HG03025 (cell line): Measurements from ENCODE around the gene INO80C.
"Not testable (repeated sequence)": the region's sequence is repeated elsewhere in the genome, so short reads cannot be mapped to it uniquely, and the experiment has no call there.

Source experiments
- ATAC-seq: cut with Tn5 transposase; IDR thresholded peaks from one replicate; pipeline ENCODE4 v1.9.1; 2021; ENCODE audit warnings: mild to moderate bottlenecking, moderate library complexity; ENCODE audit not compliant: unreplicated experiment, low FRiP score

INO80C gene

DNA sequence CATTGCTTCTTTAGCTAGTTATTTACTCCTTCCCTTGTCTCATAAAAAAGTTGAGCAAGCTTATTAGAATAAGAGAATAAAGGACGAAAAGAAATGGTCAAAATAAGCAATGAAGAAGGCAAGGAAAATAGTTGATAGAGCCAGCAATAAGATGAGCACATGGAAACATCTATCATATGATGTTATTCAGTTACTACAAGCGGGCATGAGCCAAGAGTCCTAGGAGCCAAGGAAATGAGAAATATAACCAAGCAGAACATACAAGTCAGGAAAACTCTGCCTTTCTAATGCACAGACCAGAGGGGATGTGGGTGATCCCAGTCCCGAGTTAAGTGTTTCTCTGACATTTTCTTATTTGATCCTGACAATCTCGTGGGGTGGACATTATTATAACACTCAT lies 33.9 kb downstream of the INO80C start:
- no peak for ATAC-seq

DNA sequence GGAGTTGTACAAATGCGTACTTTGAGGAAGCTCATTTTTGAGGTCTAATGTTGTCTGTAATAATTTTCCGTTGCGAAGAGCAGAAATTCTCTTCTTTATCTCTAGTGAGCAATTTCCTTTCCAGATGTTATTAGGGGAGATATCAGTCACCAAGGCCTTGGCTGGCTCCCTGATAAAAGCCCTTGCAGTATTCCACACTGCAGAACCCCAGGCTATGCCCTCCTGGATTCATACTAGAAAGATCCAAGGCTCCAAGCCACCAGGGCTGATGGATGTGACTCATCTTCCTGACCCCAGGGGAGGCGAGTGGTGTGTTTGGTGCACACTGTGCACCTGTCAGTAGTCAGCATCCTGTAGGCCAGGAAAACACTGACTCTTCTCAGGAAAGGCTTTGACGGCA lies 34.7 kb downstream of the INO80C start:
- ATAC-seq: no peak

DNA sequence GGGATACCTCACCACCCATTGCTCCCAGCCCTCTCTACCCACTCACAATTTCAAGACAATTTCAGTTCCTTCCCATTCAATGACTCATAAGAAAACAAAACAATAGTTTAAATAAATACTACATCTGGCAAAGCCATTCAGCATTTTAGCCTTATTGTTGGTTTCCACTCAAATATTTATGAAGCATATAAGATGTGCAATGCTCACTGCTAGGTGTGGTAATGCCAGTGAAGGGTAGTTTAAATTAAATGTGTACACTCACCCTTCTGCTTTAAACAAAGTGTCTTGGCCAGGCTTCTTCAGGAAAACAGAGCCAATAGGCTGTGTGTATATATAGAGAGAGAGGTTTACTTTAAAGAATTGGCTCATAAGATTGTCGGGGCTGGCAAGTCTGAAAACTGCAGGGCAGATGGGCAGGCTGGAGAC lies 37.0 kb downstream of the INO80C start:
- ATAC-seq: no peak

DNA sequence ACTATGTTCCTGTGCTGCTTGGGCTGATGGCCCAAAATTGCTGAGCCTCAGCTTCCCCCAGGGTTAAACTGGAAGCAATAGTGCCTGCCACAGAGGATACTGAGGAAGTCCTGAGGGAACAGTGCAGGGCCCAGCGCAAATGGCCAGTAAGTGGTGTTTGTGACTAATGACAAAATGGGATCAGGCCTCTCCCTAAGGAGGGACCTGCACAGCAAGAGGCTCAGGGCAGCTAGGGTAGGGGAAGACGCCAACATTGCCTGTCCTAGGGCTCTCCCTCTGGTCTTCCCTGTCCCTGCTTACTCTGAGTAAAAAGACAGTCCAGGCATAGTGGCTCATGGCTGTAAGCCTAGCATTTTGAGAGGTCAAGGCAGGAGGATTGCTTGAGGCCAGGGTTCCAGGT lies 37.8 kb downstream of the INO80C start:
- ATAC-seq: no peak

DNA sequence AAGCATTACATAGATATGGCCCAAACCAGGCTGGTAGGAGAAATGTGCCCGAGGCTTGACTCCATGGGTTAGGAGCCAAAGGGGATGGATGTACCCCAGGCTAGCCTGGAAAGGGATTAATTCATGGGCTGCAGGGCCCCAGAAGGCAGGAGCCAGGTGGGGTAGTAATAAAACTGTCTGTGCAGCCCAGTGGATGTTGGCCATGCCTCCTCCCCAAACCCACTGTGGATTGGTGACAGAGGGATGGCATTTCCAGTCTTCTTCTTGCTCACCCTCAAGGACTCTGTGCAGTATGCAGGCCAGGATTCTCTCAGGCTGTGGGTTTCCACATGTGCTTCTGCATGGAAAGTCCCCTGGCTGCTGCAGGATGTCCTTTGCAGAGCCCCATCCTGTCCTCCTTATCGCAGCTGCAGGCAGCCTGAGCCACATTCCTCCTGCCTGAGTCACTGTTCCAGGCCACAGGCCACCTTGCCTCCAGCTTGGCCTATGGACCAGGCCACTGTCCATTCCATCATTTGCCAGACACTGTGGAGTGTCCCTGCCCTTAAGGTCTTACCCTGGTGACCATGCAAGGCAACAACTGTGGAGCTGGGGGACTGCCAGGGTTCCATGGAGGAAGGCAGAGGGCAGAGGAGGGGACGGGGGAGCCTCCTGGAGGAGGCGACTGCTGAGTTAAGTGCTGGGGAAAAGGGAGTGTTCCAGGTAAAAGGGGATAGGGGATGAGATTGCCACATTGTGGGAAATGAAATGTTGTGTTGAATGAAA lies 38.9 kb downstream of the INO80C start:
- no peak for ATAC-seq

DNA sequence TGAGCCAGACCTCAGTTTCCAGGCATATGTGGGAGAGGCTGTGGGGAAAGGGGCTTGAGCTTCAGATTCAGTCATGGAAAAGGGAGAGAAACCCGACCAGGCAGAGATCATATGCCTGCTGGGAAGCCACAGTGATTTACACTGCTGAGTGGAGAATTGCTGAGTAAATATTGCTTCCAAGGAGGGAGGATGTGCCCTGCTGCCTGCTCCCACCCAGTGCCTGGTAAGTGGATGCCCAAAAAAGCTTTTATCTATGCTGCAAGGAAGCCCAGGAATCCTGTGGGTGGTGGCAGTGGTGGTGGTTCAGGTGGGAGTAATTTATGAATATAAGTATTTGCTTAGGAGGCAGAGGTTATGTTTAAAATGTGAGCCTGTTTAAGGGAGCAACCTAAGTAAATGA lies 39.5 kb downstream of the INO80C start:
- no peak for ATAC-seq

DNA sequence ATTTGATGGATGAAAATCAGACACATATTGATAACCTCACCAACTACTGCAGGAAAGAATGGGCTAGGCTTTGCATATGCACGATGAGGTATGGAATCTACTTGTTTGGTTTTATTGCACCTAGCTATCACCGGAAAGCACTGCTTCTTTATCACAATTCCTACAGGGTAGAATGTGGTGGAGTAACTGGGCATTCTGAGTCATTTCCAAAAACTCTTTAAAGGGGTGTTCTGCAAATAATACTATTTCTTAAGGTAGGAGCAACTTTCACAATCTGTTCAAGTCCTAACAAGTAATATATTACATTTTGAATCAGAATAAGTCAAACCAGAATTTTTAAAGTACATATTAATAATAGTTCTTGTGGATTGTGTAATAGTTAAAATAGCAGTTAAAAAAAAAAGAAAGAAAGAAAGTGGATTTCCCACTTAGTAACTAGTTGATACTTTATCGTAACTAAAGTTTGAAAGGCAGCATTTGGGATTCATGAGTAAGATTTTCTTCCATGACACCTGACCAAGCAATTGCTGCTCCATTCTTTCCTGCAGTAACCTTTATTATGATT lies 40.5 kb downstream of the INO80C start:
- no peak for ATAC-seq

DNA sequence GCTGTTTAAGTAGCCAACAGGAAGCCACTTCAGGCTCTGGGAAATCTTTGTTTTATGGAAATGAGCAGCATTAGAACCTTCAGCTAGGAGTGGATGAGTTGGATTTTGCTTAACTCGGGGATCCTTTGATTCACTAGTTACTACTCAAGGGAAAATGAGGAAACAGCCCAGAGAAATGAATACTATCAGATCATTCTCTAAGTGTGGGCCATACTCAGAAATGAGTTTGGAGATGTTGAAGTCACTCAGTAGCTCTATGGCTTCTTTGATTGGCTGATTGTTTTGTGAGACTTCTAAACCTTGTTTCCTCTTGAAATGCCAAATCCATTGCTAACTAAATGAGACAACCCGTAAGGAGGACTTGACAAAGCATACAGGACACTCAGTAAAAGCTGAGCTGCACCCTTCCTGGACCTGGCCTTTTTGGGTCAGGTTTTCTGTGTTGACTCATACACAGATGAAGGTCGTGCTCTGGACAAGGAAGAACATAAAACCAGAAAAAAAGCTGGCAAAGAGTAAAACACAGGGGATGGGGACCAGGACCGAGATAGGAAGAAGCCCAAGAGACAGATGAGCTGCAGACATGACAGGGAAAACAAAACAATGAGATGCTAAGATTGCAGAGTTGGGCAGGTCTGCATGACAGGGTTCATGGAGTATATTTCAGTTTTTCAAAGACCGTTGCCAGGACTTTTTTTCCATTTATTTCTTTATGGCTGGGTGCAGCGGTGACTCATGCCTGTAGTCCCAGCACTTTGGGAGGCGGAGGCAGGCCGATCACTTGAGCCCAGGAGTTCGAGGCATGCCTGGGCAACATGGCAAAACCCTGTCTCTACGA lies 41.6 kb downstream of the INO80C start:
- no peak for ATAC-seq

DNA sequence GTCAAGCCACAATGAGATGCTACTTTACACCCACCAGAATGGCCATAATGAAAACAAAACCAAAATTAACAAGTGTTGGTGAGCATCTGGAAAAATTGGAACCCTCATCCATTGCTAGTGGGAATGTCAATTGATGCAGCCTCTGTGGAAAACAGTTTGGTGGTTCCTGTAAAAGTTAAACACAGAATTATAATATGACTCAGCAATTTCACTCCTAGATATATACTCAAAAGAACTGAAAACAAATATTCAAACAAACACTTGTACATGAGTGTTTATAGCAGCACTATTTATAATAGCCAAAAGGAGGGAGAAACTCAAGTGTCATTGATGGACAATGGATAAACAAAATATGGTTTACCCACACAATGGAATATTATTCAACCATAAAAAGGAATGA lies 43.0 kb downstream of the INO80C start:
- no peak for ATAC-seq

DNA sequence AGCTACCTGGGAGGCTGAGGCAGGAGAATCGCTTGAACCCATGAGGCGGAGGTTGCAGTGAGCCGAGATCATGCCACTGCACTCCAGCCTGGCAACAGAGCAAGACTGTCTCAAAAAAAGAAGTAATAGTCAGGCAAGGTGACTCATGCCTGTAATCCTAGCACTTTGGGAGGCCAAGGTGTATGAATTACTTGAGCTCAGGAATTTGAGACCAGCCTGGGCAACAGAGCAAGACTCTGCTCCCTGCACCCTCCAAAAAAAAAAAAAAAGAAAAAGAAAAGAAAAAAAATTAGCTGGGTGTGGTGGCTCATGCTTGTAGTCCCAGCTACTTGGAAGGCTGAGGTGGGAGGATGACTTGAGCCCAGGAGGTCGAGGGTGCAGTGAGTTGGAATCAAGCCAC lies 44.7 kb downstream of the INO80C start:
- ATAC-seq: not testable (repeated sequence)

DNA sequence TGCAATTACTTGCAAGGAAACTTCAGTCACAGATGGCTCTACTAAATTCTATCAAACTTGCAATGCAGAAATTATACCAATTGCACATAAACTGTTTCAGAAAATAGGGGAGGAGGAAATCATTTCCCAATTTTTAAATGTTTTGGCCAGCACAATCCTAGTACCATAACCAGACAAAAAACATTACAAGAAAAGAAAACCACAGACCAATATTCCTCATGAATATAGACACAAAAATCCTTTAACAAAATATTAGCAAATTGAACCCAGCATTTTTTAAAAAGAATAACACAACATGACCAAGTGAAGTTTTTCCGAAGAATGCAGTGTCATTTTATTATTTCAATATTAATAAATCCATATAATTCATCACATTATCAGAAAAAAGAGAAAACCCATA lies 45.8 kb downstream of the INO80C start:
- no peak for ATAC-seq

DNA sequence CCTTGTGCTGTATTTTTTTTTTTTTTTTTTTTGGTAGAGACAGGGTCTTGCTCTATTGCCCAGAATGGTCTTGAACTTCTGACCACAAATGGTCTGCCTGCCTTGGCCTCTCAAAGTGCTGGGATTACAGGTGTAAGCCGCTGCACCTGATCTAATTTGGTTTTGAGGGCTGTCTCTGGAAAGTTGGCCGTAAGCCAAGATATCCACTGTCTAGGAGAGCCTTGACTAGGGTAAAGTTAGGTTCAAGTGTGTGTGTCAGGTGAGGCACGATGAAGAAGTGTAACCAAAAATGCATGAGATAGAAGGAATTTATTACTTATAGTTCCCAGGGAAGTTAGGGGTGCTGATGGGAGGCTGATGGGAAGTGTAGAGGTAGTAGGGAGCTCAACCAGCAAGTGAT lies 46.7 kb downstream of the INO80C start:
- no peak for ATAC-seq

DNA sequence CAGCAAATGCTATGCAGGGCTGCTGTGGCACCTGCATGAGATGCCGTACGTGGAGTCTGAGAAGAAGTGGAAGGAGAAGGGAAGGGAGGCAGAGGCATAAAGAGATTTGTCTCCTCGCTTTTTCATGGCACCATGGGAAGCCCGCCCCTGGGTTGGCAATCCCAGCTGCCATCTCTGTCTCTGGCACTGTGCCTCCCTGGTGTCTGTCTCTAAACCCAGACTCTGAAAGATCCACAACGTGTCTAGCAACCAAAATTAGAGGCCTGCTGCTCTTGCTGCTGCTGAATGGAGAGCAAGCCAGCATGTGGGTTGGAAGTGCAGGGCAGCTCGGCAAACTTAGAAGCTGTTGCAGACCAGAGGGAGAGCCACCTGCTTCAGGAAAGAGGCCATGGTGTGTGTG lies 53.1 kb downstream of the INO80C start:
- ATAC-seq: no peak

DNA sequence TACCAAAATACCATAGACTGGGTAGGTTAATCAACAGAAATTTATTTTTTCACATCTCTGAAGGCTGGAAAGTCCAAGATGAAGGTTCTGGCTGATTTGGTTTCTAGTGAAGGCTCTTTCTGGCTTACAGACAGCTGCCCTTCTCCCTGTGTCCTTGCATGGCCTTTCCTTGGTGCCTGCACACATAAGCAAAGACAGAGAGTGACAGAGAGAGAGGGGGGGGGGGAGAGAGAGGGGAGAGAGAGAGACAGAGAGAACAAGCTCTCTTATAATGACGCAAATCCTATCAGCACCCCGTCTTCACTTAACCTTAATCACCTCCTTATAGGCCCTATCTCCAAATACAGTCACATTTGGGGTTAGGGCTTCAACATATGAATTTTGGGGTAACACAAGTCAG lies 53.9 kb downstream of the INO80C start:
- no peak for ATAC-seq

DNA sequence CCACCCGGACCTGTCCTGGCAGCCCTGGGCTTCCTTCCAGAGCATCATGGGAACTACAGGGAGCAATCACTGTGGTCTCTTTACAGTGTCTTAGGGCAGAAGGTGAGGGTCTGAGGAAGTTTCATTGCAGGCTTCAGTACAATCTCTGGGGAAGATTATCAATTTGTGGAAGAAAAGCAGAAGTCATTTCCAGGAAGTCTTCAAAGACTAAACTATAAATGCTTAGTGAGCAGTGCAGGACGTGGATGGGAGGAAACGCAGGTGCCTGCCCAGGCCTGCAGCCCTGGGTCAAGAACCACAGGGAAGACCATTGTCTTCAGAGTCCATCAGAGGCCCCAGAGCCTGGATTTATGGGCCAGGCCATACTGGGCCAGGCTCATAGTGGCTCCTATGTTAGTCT lies 54.3 kb downstream of the INO80C start:
- no peak for ATAC-seq

DNA sequence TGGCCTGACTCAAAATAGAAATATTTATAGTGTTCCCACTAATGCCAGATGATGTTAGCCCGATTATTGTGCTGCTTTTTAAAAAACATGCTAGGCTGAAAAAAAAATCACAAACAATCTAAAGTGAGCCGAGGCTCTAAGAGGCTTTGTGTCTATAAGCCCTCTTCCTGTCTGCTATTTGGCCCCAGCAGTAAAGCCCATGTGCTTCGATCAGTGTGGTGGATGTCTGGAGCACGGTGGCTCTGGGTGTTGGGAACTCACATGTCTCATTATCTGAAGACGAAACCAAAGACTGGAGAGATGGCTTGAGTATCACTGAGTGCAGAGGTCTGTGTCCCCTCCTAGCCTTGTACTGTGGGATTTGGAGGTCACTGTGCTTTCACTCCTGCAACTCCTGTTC lies 55.1 kb downstream of the INO80C start:
- ATAC-seq: no peak

DNA sequence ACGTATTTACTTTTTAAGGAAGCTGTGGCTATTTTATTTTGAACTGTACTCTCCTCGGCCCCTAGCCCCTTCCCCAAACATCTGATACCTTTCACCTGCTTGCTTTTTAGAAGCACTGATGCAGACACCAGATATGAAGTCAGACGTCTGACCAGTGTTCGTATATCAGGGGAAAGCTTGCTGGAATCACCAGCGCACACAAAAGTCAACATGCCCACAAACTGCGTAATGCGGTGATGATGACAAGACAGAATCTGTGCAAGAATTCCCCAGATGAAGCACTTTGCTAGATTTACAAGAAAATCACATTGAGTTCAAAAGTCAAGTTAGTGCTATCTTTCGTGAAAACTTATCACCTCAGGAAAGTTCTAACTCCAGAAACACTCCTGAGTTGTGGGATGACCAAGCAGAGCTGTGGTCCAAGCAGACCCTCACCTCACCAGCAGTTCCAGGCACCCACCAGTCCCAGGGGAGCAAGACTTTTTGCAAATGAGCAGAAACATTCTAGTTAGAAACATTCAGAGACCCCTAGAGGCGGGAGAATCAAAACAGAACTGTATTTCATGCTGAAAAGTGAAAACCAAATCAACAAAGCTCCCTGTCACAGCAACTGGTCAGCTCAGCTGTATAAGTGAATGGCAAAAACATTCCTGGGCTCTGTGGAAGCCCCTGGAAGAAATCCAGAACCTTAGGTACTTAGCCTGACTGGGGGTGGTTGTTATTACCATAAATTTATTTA lies 55.7 kb downstream of the INO80C start:
- ATAC-seq: no peak

DNA sequence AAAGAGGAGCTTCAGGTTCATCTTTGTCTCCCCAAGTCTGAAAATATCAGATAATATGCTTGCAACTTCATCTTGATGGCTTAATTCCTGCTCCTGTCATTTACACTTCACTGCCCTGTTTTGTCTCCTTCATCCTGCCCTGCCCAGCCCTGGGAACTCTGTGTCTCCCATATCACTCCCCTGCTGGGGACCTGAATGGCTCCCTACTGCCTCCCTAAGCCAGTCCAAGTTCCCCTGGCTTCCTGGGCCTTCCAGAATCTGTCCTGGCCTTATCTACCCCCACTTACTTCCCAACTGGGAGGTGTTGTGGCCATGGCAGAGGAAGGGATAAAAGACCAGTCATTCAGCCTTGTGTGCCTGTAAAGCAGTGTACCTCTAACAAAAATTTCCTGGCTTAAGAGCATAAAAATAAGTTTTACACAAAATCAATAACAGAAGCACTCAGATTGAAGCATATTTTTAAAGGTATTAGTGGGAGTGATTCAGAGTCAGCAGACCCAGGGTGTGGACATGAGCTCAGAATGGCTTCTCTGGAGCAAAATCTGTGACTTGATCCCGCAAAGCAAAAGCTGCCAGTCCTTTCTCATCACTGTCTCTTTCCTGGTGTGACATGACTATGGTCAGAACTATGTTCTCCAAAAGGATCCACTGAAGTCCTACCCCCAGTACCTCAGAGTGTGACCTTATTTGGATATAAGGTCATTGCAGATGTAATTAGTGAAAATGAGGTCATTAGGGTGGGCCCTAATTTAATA lies 59.1 kb downstream of the INO80C start:
- ATAC-seq: no peak

DNA sequence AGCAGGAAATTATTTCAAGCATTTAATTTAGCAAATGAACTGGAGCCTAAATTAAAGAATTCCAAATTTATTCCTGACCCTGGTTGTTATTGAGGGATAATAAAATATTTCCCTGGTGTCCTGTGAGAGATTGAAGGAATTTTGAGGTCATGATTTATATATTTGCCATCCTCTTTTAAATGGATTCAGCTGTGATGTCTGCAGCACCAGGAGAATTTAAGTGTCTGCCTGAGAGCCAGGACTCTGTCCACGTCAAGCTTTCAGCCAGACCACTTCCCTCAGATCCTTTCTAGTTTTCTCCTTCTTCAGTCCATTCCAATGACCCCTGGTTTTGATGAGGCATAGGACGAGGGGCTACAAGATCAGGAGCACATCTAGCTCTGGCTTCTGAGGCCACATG lies 59.9 kb downstream of the INO80C start:
- ATAC-seq: no peak

DNA sequence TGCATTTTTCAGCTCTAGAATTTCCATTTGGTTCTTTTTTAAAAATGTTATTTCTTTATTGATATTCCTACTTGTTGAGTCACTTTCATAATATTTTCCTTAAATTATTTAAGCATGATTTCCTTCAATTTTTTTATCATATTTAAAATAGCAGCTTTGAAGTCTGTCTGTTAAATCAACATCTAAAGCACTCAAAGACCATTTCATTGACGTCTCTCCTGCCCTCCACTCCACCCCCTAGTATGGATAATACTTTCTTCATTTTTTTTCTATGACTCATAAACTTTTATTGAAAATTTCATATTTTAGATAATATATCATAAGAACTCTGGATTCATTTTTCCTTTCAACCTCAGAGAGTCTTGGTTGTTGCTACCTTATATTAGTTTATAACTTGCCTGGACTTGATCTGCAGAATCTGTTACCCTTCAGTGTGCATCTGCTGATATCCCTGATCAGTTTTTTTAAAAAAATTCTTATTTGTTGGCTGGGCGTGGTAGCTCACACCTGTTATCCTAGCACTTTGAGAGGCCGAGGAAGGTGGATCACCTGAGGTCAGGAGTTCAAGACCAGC lies 61.6 kb downstream of the INO80C start:
- no peak for ATAC-seq
